Stimulated activated CD8-positive, alpha-beta memory T cell treated with anti-CD3 and anti-CD28 coated beads, Interleukin-15, amount 100 ng/mL, for 24 hours (primary cell): Measurements from ENCODE around the gene HLA-E.
A peak's percentile ranks its signal among the peaks of the same experiment; 100 is the strongest.
"Not testable (repeated sequence)": the region's sequence is repeated elsewhere in the genome, so short reads cannot be mapped to it uniquely, and the experiment has no call there.

Experiments
- DNase-seq: peaks from one replicate; pipeline ENCODE4 v3.0.0-alpha.2; 2020; ENCODE audit warnings: low read depth

Gene HLA-E

GRCh38 chr6:30481211-30481964 is 7.9 kb upstream of the HLA-E start:
- DNase-seq = no peak

GRCh38 chr6:30481965-30482644 is 7.2 kb upstream of the HLA-E start:
- peak; percentile 58 for DNase-seq

- DNase-seq = no peak
These were observed 5.5 kb upstream of the HLA-E start for GRCh38 chr6:30483677-30484279.

- DNase-seq = no peak
These were observed 4.1 kb upstream of the HLA-E start for GRCh38 chr6:30485236-30485635.

GRCh38 chr6:30487926-30488325 is 1.4 kb upstream of the HLA-E start:
- no peak for DNase-seq

- DNase-seq = not testable (repeated sequence)
These were observed 620 bp upstream of the HLA-E start for GRCh38 chr6:30488697-30489080.

- DNase-seq = peak; percentile 69
These were observed 942 bp downstream of the HLA-E start for GRCh38 chr6:30490026-30490876.

GRCh38 chr6:30491291-30491953 is 2.1 kb downstream of the HLA-E start:
- not testable (repeated sequence) for DNase-seq

- no peak for DNase-seq
These were observed 3.0 kb downstream of the HLA-E start for GRCh38 chr6:30491991-30492952.

GRCh38 chr6:30493643-30494250 is 4.4 kb downstream of the HLA-E start:
- DNase-seq = no peak

- no peak for DNase-seq
These were observed 5.1 kb downstream of the HLA-E start for GRCh38 chr6:30494291-30494861.

GRCh38 chr6:30495060-30495459 is 5.8 kb downstream of the HLA-E start:
- not testable (repeated sequence) for DNase-seq

- no peak for DNase-seq
These were observed 6.7 kb downstream of the HLA-E start for GRCh38 chr6:30495993-30496392.

GRCh38 chr6:30497261-30497599 is 7.9 kb downstream of the HLA-E start:
- DNase-seq = not testable (repeated sequence)

GRCh38 chr6:30497714-30498113 is 8.4 kb downstream of the HLA-E start:
- DNase-seq = no peak

GRCh38 chr6:30498705-30499104 is 9.4 kb downstream of the HLA-E start:
- DNase-seq = not testable (repeated sequence)

- no peak for DNase-seq
These were observed 11.4 kb downstream of the HLA-E start for GRCh38 chr6:30500421-30501355.
